RWPE1 (cell line): ENCODE measurements around the gene MMAB.
A peak's percentile ranks its signal among the peaks of the same experiment; 100 is the strongest.

Experiments used
- CTCF ChIA-PET: fragments of 350-600 bp; sonication (Branson Sonifier 250); formaldehyde crosslinking; extraction: SDS; loops from one replicate; lab custom pipeline; 2021; lab: Yijun Ruan, JAX
- POLR2A ChIA-PET: fragments of 400-600 bp; formaldehyde crosslinking; extraction: SDS; loops from one replicate; lab custom pipeline; 2020; ENCODE audit warnings: antibody characterized with exemption; ENCODE audit not compliant: low non-redundant PET; lab: Yijun Ruan, JAX
- DNase-seq: peaks from one replicate; pipeline ENCODE4 v3.0.0; 2012; ENCODE audit warnings: low spot score
- H3K27ac ChIP-seq: fragments of 450-650 bp; 2 replicates; pipeline ENCODE4 v1.5.1; 2017
- CTCF ChIP-seq: fragments of 450-650 bp; conservative IDR thresholded peaks from 2 replicates; pipeline ENCODE4 v1.5.1; 2017; ENCODE audit warnings: low read depth, mild to moderate bottlenecking

MMAB gene

GRCh38 chr12:109567967-109568366, 5.3 kb downstream of the MMAB start:
- POLR2A ChIA-PET, result no interaction called here
- CTCF ChIA-PET, result no interaction called here
- DNase-seq, result no peak
- no peak overlapping the region for H3K27ac ChIP-seq
- TF ChIP-seq CTCF, result no peak

- POLR2A ChIA-PET, result no interaction called here
- no peak for DNase-seq
- CTCF ChIA-PET, result no interaction called here
- no peak overlapping the region for H3K27ac ChIP-seq
- no peak for TF ChIP-seq CTCF
Measured at GRCh38 chr12:109567296-109567695, 6.0 kb downstream of the MMAB start.

DNA sequence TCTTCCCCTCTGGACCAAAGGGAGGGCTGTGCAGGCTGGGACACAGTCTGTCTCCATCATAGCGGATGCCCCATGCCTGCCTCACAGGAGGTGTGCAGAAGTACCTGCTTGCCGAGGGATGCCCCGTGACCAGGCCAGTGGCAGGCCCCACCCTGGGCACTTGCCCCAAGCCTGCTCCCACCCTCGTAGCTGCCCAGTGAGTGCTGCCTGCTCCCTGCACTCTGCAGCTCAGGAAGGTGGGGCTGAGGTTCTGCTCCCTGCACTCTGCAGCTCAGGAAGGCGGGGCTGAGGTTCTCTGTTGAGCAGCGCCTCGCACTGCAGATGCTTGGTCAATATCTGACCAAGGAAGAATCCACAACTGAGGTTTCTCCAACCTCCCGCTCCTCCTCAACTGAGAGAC, 6.9 kb downstream of the MMAB start:
- no peak overlapping the region; the same call in 1 of the 2 replicates for H3K27ac ChIP-seq
- CTCF ChIA-PET, result no interaction called here
- POLR2A ChIA-PET, result no interaction called here
- no peak for TF ChIP-seq CTCF
- DNase-seq, result no peak

GRCh38 chr12:109563291-109564284, 9.7 kb downstream of the MMAB start:
- H3K27ac ChIP-seq, result no peak overlapping the region; the same call in 1 of the 2 replicates
- no peak for DNase-seq
- CTCF ChIA-PET, result no interaction called here
- TF ChIP-seq CTCF, result no peak
- POLR2A ChIA-PET, result interaction anchor here (0.6 kb wide), 1 partner anchor 12 kb away, joined by 6 read pairs; no protein-coding TSS in a partner anchor

GRCh38 chr12:109562871-109563270, 10.4 kb downstream of the MMAB start:
- POLR2A ChIA-PET, result interaction anchor here (0.6 kb wide), 1 partner anchor 11 kb away, joined by 6 read pairs; no protein-coding TSS in a partner anchor
- H3K27ac ChIP-seq, result no peak overlapping the region; the same call in 1 of the 2 replicates
- CTCF ChIA-PET, result no interaction called here
- DNase-seq, result no peak
- TF ChIP-seq CTCF, result no peak

DNA sequence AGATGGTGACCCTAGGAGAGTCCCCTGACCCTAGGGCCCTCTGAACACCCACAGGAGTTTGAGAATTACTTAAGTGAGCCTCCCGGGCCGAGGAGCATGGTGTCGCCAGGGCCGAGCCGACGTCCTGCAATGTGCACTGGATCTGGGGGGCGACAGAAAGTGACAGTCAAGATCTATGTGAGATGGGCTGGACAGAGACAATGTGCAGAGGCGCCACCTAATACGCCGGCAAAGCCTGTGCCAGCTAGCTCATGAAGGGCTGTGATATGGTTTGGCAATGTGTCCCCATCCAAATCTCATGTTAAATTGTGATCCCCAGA, 11.6 kb downstream of the MMAB start:
- ChIA-PET POLR2A (no interaction called here), CTCF (no interaction called here)
- H3K27ac ChIP-seq, result 0 out of 2 replicates have a peak overlapping the region, but pooled peaks have one; percentile 22
- TF ChIP-seq CTCF, result no peak
- no peak for DNase-seq
